Measurements from ENCODE around the gene KIRREL3. TPM values are rescaled to one million over a fixed set of nuclear protein-coding genes. Genes with fewer than 3 reads are reported as not detected.

KIRREL3 gene
- total and polyA plus RNA-seq, 2 of the 4 experiments (the other 2 are of a cell fraction): 10.9 to 15.9 TPM

GRCh38 chr11:126630893-126631798 lies 369.4 kb downstream of the KIRREL3 start:
- Histone ChIP-seq H3K27me3 (ENCODE audit: control insufficient read depth, insufficient read depth, low read length) (no peaks in the 10 kb centered on the region), H3K4ac (ENCODE audit: low read depth, low read length) (no peak overlapping the region), H3K27ac (ENCODE audit: insufficient read depth, low read length) (no peak overlapping the region), H3K79me1 (ENCODE audit: low read depth in 1 of 2, low read length in 2 of 2) (peaks cover 0 to under 1% of the 10 kb centered on the region in 2 experiments; a peak in 1 of 4 replicates), H4K5ac (ENCODE audit: low read depth, low read length) (no peak overlapping the region), H2BK20ac (ENCODE audit: low read depth, low read length) (no peak overlapping the region), H2AK5ac (ENCODE audit: low read depth, low read length) (no peak overlapping the region), H2AK9ac (replicated peaks; ENCODE audit: low read depth, low read length, poor library complexity) (no peak overlapping the region), H2BK15ac (ENCODE audit: low read depth, low read length) (no peak overlapping the region), H4K20me1 (ENCODE audit: insufficient read depth, low read length) (no peaks in the 10 kb centered on the region), H3K9me1 (ENCODE audit: insufficient read depth, low read length) (peaks cover 7% of the 10 kb centered on the region), H3K4me3 (ENCODE audit: insufficient read depth, low read depth, low read length) (no peak overlapping the region), H3K36me3 (ENCODE audit: control insufficient read depth, insufficient read depth, low read length) (no peaks in the 10 kb centered on the region), H3K56ac (ENCODE audit: extremely low read depth, insufficient read depth, low read length) (no peak overlapping the region), H4K91ac (ENCODE audit: insufficient read depth, low read depth, low read length) (no peak overlapping the region), H3K4me2 (ENCODE audit: low read depth, low read length) (no peak overlapping the region), H2BK5ac (ENCODE audit: low read depth, low read length, poor library complexity, severe bottlenecking) (no peak overlapping the region), H3K4me1 (ENCODE audit: control insufficient read depth, insufficient read depth, low read length) (peaks cover 3% of the 10 kb centered on the region; the same call in 1 of the 2 replicates), H2BK120ac (ENCODE audit: low read depth, low read length) (no peak overlapping the region), H3K14ac (replicated peaks; ENCODE audit: low read depth, low read length) (no peak overlapping the region), H4K8ac (ENCODE audit: low read depth in 2 of 2, low read length in 2 of 2) (no peak overlapping the region), H3K9ac (ENCODE audit: low read depth, low read length) (no peak overlapping the region), H2AFZ (replicated peaks; ENCODE audit: low read length, poor library complexity) (no peak overlapping the region), H3K23ac (ENCODE audit: low read depth, low read length) (no peak overlapping the region), H3K9me3 (ENCODE audit: control insufficient read depth, insufficient read depth, low read length) (no peaks in the 10 kb centered on the region), H3K18ac (ENCODE audit: low read depth, low read length) (no peak overlapping the region)
- no TSS peak for BruUV-seq (replicated peaks)
- dilution Hi-C loops (cut with HindIII; ENCODE audit: low sequenced_read_pairs, unreplicated experiment) (no loop called here), in situ Hi-C loops (cut with MboI; ENCODE audit: low sequenced_read_pairs) (no loop called here), intact Hi-C loops (cut with micrococcal nuclease) (no loop called here)
- ChIA-PET POLR2A (ENCODE audit: unreplicated experiment) (no interaction called here), CTCF (no interaction called here)
- 39% methylated on average over 3 of the region's 10 CpGs; no CpG with 5 or more reads in 1 of the 2 experiments for WGBS, 2 experiments (ENCODE audit: extremely low coverage in 2 of 2, insufficient read length in 1 of 2)
- DNase-seq (no peak), ATAC-seq (ENCODE audit: low read depth) (no peak)
- no peak for TF ChIP-seq MXI1 (IDR thresholded peaks at IDR 0.05; ENCODE audit: borderline replicate concordance, low read depth, low read length)
- TF ChIP-seq CEBPB (IDR thresholded peaks at IDR 0.05; ENCODE audit: low read depth, low read length): no peak
- TF ChIP-seq POLR2A (IDR thresholded peaks at IDR 0.05; ENCODE audit: low read depth, low read length): no peak
- no peak for TF ChIP-seq MAZ (IDR thresholded peaks at IDR 0.05; ENCODE audit: borderline replicate concordance, low read depth, low read length)
- TF ChIP-seq MAFK (IDR thresholded peaks at IDR 0.05; ENCODE audit: low read depth, low read length): no peak
- TF ChIP-seq, protein P1, sequence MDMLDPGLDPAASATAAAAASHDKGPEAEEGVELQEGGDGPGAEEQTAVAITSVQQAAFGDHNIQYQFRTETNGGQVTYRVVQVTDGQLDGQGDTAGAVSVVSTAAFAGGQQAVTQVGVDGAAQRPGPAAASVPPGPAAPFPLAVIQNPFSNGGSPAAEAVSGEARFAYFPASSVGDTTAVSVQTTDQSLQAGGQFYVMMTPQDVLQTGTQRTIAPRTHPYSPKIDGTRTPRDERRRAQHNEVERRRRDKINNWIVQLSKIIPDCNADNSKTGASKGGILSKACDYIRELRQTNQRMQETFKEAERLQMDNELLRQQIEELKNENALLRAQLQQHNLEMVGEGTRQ (IDR thresholded peaks at IDR 0.05; ENCODE audit: low read depth, low read length): no peak
- no peak for TF ChIP-seq RAD21 (IDR thresholded peaks at IDR 0.05; ENCODE audit: low read length)
- no peak for TF ChIP-seq CHD1 (IDR thresholded peaks at IDR 0.05; ENCODE audit: low read depth, low read length)
- TF ChIP-seq BHLHE40 (IDR thresholded peaks at IDR 0.05; ENCODE audit: low read depth, low read length): no peak
- TF ChIP-seq NFE2L2 (IDR thresholded peaks at IDR 0.05; ENCODE audit: low read depth, low read length): no peak
- TF ChIP-seq CTCF (conservative IDR thresholded peaks at IDR 0.05; ENCODE audit: low read depth, low read length): no peak
- no peak for TF ChIP-seq SMC3 (IDR thresholded peaks at IDR 0.05; ENCODE audit: low read depth, low read length)
- TF ChIP-seq RCOR1 (IDR thresholded peaks at IDR 0.05; ENCODE audit: insufficient replicate concordance, low read length): no peak

All from IMR-90 (cell line).